DND-41 (cell line): ENCODE data around the gene ARAP1.
A peak's percentile ranks its signal among the peaks of the same experiment; 100 is the strongest.

Experiments
- EZH2 ChIP-seq: IDR thresholded peaks from 3 replicates; pipeline ENCODE4 v1.6.1; 2012; ENCODE audit warnings: borderline replicate concordance, low read depth, mild to moderate bottlenecking, moderate library complexity, low read length, inconsistent platforms; ENCODE audit not compliant: severe bottlenecking
- TF ChIP-seq, protein P1 (sequence below): IDR thresholded peaks from 2 replicates; pipeline ENCODE4 v1.5.1; 2012; ENCODE audit warnings: borderline replicate concordance, low read length, moderate library complexity, mild to moderate bottlenecking; ENCODE audit not compliant: poor library complexity, severe bottlenecking; ENCODE audit errors: extremely low read depth

DNA sequence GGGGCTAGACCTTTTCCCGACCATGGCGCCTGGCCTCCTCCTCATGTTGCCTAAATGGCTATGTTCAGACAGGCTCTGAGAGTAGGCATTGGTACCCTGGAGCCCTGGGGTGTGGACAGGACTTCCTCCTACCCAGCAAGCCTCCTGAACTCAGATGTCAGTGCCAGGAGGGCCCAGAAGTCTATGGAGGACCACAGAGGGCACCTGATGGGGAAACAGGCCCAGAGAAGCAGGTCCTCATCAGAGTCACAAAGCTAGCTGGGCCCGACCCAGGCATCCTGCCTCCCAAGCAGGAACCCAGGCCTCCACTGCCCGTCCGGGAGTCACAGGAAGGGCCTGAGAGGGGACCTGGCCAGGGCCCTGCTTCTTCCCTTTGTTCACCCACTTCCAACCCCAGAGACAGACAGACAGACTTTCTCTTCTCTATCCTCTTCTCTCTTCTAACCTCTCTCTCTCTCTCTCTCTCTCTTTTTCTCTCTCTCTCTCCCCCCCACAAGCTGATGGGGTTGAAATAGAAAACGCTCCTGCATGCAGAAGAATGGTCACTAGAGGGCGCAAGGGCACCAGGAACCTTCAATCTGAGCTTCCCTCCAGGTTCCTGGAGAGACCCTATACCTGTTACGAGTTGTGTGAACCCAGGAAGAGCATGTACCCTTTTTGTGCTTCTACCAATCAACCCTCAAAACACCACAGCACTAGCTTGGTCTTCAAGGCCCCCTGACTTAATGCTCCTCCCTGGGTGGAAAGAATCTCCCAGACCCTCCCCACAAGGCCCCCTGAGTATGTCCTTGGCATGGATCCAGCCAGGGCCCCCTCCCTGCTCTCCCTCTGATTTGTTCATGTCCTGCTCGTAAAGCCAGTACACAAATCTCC lies 27.1 kb downstream of the ARAP1 start:
- TF ChIP-seq, protein P1, sequence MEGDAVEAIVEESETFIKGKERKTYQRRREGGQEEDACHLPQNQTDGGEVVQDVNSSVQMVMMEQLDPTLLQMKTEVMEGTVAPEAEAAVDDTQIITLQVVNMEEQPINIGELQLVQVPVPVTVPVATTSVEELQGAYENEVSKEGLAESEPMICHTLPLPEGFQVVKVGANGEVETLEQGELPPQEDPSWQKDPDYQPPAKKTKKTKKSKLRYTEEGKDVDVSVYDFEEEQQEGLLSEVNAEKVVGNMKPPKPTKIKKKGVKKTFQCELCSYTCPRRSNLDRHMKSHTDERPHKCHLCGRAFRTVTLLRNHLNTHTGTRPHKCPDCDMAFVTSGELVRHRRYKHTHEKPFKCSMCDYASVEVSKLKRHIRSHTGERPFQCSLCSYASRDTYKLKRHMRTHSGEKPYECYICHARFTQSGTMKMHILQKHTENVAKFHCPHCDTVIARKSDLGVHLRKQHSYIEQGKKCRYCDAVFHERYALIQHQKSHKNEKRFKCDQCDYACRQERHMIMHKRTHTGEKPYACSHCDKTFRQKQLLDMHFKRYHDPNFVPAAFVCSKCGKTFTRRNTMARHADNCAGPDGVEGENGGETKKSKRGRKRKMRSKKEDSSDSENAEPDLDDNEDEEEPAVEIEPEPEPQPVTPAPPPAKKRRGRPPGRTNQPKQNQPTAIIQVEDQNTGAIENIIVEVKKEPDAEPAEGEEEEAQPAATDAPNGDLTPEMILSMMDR, result peak; percentile 97
- TF ChIP-seq EZH2, result no peak
